Smooth muscle cell (in vitro differentiated cells): ENCODE measurements around the gene PLEKHH3. TPM values are rescaled to one million over a fixed set of nuclear protein-coding genes. Genes with fewer than 3 reads are reported as not detected.
"Not testable (repeated sequence)": the region's sequence is repeated elsewhere in the genome, so short reads cannot be mapped to it uniquely, and the experiment has no call there.

ENCODE experiments used
- DNase-seq: peaks from one replicate; lab custom pipeline; 2025; ENCODE audit not compliant: unreplicated experiment; lab: John Stamatoyannopoulos, UW
- H2AFZ ChIP-seq: fragments of 200-600 bp; sonication (generic); 2 replicates; pipeline ENCODE4 v1.6.0; 2016; ENCODE audit warnings: antibody characterized with exemption, low read depth, mild to moderate bottlenecking
- H3F3A ChIP-seq: fragments of 200-600 bp; sonication (generic); 2 replicates; pipeline ENCODE4 v1.6.0; 2017; ENCODE audit warnings: antibody characterized with exemption, low read depth
- H3K27ac ChIP-seq: fragments of 200-600 bp; sonication (generic); 2 replicates; pipeline ENCODE4 v1.5.1; 2016; ENCODE audit warnings: low read depth, mild to moderate bottlenecking
- H3K27me3 ChIP-seq: fragments of 200-600 bp; sonication (generic); 2 replicates; pipeline ENCODE4 v1.6.1; 2016; ENCODE audit warnings: low read depth, mild to moderate bottlenecking
- H3K36me3 ChIP-seq: fragments of 200-600 bp; sonication (generic); 2 replicates; pipeline ENCODE4 v1.5.1; 2016; ENCODE audit warnings: low read depth
- H3K4me1 ChIP-seq: fragments of 200-600 bp; sonication (generic); 2 replicates; pipeline ENCODE4 v1.5.1; 2016; ENCODE audit warnings: low read depth
- H3K4me2 ChIP-seq: fragments of 200-600 bp; sonication (generic); 2 replicates; pipeline ENCODE4 v1.6.0; 2016; ENCODE audit warnings: mild to moderate bottlenecking
- H3K4me3 ChIP-seq: fragments of 200-600 bp; sonication (generic); 2 replicates; pipeline ENCODE4 v1.5.1; 2016; ENCODE audit warnings: mild to moderate bottlenecking
- H3K79me2 ChIP-seq: fragments of 200-600 bp; sonication (generic); 2 replicates; pipeline ENCODE4 v1.6.0; 2016; ENCODE audit warnings: low read depth, mild to moderate bottlenecking
- H3K9ac ChIP-seq: fragments of 200-600 bp; sonication (generic); 2 replicates; pipeline ENCODE4 v1.6.0; 2016; ENCODE audit warnings: low read depth
- H3K9me3 ChIP-seq: fragments of 200-600 bp; sonication (generic); replicated peaks from 2 replicates; pipeline ENCODE4 v1.5.1; 2016; ENCODE audit warnings: low read depth
- H4K20me1 ChIP-seq: fragments of 200-600 bp; sonication (generic); 2 replicates; pipeline ENCODE4 v1.6.0; 2016; ENCODE audit warnings: low read depth
- CTCF ChIP-seq: fragments of 200-600 bp; sonication (generic); IDR thresholded peaks from 2 replicates; pipeline ENCODE4 v1.5.1; 2017; ENCODE audit warnings: borderline replicate concordance, mild to moderate bottlenecking, antibody characterized with exemption; ENCODE audit not compliant: insufficient read depth, poor library complexity, severe bottlenecking
- WGBS: methylation state at CpG from one replicate; pipeline ENCODE4 v1.1.7; 2016; ENCODE audit warnings: low lambda C conversion rate; 5-methylcytosine and 5-hydroxymethylcytosine counted together
- polyA plus RNA-seq: library from polyadenylated mRNA; unstranded; fragments of >200 nt; fragmentation: Nextera tagmentation; extraction: Ambion mirVana; gene quantifications from 2 replicates; pipeline ENCODE4 v1.2.1, GENCODE V29; 2016
- total RNA-seq: library from RNA; depleted of rRNA; stranded (reverse); fragments of >200 nt; gene quantifications from 2 replicates; pipeline ENCODE4 v1.2.3, GENCODE V29; 2014

PLEKHH3 gene
- total and polyA plus RNA-seq, 2 experiments from 2014 or later: 5.0 to 23.7 TPM

GRCh38 chr17:42667088-42667951 is 9.5 kb downstream of the PLEKHH3 start:
- Histone ChIP-seq H3K79me2 (no peaks in the 10 kb centered on the region), H3K4me2 (no peak overlapping the region), H4K20me1 (peaks cover 17% of the 10 kb centered on the region), H3K36me3 (no peaks in the 10 kb centered on the region), H3K9me3 (no peaks in the 10 kb centered on the region), H3K27ac (peak overlapping the region; percentile 61), H2AFZ (no peak overlapping the region), H3K27me3 (no peaks in the 10 kb centered on the region), H3K4me1 (no peaks in the 10 kb centered on the region), H3K9ac (no peak overlapping the region), H3K4me3 (no peak overlapping the region), H3F3A (peaks cover 18% of the 10 kb centered on the region)
- no peak for TF ChIP-seq CTCF
- WGBS: 55% methylated on average over 7 of the region's 7 CpGs
- DNase-seq: no peak

- H3K4me1 ChIP-seq, DNase-seq, H3K79me2 ChIP-seq, H3K4me2 ChIP-seq, H3K4me3 ChIP-seq, H3K27me3 ChIP-seq, H3K9ac ChIP-seq, H3K36me3 ChIP-seq, H3K9me3 ChIP-seq, H3K27ac ChIP-seq, H4K20me1 ChIP-seq, H2AFZ ChIP-seq: not testable (repeated sequence)
- WGBS: 99% methylated on average over 13 of the region's 16 CpGs
- peaks cover 18% of the 10 kb centered on the region for H3F3A ChIP-seq
These were observed 10.7 kb downstream of the PLEKHH3 start for GRCh38 chr17:42666126-42666525.

GRCh38 chr17:42665581-42666001 is 11.2 kb downstream of the PLEKHH3 start:
- no peak overlapping the region for H3K9ac ChIP-seq
- no peaks in the 10 kb centered on the region for H3K36me3 ChIP-seq
- no peaks in the 10 kb centered on the region for H3K4me1 ChIP-seq
- WGBS: 90% methylated on average over 14 of the region's 14 CpGs
- H3K27ac ChIP-seq: no peak overlapping the region
- no peaks in the 10 kb centered on the region for H3K27me3 ChIP-seq
- H3K4me3 ChIP-seq: no peak overlapping the region
- peaks cover 18% of the 10 kb centered on the region for H3F3A ChIP-seq
- H2AFZ ChIP-seq: no peak overlapping the region
- no peak overlapping the region for H3K4me2 ChIP-seq
- no peak for DNase-seq
- TF ChIP-seq CTCF: no peak
- peaks cover 8% of the 10 kb centered on the region for H4K20me1 ChIP-seq
- H3K79me2 ChIP-seq: no peaks in the 10 kb centered on the region
- H3K9me3 ChIP-seq: no peaks in the 10 kb centered on the region

GRCh38 chr17:42660692-42661345 is 16.0 kb downstream of the PLEKHH3 start:
- Histone ChIP-seq H2AFZ (no peak overlapping the region), H3K79me2 (peaks cover 3% of the 10 kb centered on the region), H3K27me3 (no peaks in the 10 kb centered on the region), H3K36me3 (no peaks in the 10 kb centered on the region), H3F3A (no peaks in the 10 kb centered on the region), H3K27ac (no peak overlapping the region), H3K9me3 (no peaks in the 10 kb centered on the region), H3K4me1 (peaks cover 5% of the 10 kb centered on the region), H3K9ac (no peak overlapping the region), H4K20me1 (no peaks in the 10 kb centered on the region), H3K4me2 (peak overlapping the region; percentile 61), H3K4me3 (peak overlapping the region; percentile 72)
- no peak for TF ChIP-seq CTCF
- 60% methylated on average over 7 of the region's 7 CpGs for WGBS
- no peak for DNase-seq

- H3K9me3 ChIP-seq, H3K36me3 ChIP-seq, H3K79me2 ChIP-seq, H3F3A ChIP-seq, DNase-seq, H3K4me1 ChIP-seq, H3K27me3 ChIP-seq, H4K20me1 ChIP-seq, H3K27ac ChIP-seq: not testable (repeated sequence)
- WGBS: 29% methylated on average over 6 of the region's 14 CpGs
- Histone ChIP-seq H2AFZ (peak overlapping the region; percentile 63), H3K4me3 (peak overlapping the region; percentile 72), H3K9ac (peak overlapping the region; percentile 53), H3K4me2 (peak overlapping the region; percentile 99)
These were observed 16.9 kb downstream of the PLEKHH3 start for GRCh38 chr17:42659932-42660274.
